ENCODE measurements around the gene CEP85.

DNA sequence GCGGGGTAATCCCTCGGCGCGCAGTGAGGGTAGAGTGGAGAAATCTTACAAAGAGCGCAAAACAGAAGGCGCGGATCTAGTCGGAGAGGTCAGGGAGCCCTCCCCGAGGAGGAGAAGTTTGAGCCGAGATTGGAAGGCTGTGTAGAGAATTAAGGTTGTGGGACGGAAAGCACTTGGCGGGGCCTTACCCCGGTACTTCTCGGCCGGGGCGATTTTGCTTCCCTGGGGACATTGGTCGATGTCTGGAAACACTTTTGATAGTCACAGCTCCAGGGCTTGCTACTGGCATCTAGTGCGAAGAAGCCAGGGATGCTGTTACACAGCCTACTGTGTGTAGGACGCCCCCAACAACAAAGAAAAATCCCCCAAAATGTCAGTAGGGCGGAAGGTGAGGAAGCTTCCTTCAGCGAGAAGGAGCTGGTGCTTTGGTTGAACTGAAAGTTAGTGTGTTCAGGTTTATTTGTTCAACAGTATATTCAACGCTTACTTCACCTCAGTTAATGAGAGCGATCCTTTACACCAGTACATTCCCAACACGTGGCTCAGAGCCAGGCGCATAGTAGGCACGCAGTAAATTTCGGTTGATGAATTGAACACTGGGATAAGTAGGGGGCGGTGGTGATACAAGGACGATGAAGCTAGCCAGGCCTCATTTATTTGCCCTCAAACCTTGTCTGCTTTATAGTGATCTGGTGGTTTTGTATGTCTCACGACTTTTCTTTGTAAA is 807 bp downstream of the CEP85 start:
- TF ChIP-seq, protein P1, sequence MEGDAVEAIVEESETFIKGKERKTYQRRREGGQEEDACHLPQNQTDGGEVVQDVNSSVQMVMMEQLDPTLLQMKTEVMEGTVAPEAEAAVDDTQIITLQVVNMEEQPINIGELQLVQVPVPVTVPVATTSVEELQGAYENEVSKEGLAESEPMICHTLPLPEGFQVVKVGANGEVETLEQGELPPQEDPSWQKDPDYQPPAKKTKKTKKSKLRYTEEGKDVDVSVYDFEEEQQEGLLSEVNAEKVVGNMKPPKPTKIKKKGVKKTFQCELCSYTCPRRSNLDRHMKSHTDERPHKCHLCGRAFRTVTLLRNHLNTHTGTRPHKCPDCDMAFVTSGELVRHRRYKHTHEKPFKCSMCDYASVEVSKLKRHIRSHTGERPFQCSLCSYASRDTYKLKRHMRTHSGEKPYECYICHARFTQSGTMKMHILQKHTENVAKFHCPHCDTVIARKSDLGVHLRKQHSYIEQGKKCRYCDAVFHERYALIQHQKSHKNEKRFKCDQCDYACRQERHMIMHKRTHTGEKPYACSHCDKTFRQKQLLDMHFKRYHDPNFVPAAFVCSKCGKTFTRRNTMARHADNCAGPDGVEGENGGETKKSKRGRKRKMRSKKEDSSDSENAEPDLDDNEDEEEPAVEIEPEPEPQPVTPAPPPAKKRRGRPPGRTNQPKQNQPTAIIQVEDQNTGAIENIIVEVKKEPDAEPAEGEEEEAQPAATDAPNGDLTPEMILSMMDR (IDR thresholded peaks at IDR 0.05) = no peak
- no peak for TF ChIP-seq POLR2AphosphoS5 (IDR thresholded peaks at IDR 0.05)
- no peak for TF ChIP-seq POLR2A (IDR thresholded peaks at IDR 0.05)
